Stimulated activated CD4-positive, alpha-beta T cell treated with anti-CD3 and anti-CD28 coated beads, Interleukin-4, amount 100 ng/mL, for 24 hours (primary cell): Measurements from ENCODE around the gene DGKB.
A peak's percentile ranks its signal among the peaks of the same experiment; 100 is the strongest.
"Not testable (repeated sequence)": the region's sequence is repeated elsewhere in the genome, so short reads cannot be mapped to it uniquely, and the experiment has no call there.

Experiments used
- DNase-seq: peaks from one replicate; pipeline ENCODE4 v3.0.0-alpha.2; 2020

DGKB gene

GRCh38 chr7:14552060-14552459, 350.5 kb downstream of the DGKB start:
- DNase-seq = no peak

- DNase-seq = no peak
Observed at GRCh38 chr7:14551310-14551709, 351.2 kb downstream of the DGKB start.

GRCh38 chr7:14542624-14543023, 359.9 kb downstream of the DGKB start:
- no peak for DNase-seq

- DNase-seq = no peak
Observed at GRCh38 chr7:14521183-14521582, 381.4 kb downstream of the DGKB start.

- no peak for DNase-seq
Observed at GRCh38 chr7:14510268-14510667, 392.3 kb downstream of the DGKB start.

- DNase-seq = no peak
Observed at GRCh38 chr7:14507617-14508016, 394.9 kb downstream of the DGKB start.

GRCh38 chr7:14505906-14506305, 396.6 kb downstream of the DGKB start:
- no peak for DNase-seq

- no peak for DNase-seq
Observed at GRCh38 chr7:14504134-14504533, 398.4 kb downstream of the DGKB start.

GRCh38 chr7:14503623-14504022, 398.9 kb downstream of the DGKB start:
- no peak for DNase-seq

- no peak for DNase-seq
Observed at GRCh38 chr7:14501436-14501835, 401.1 kb downstream of the DGKB start.

GRCh38 chr7:14497390-14497789, 405.2 kb downstream of the DGKB start:
- no peak for DNase-seq

GRCh38 chr7:14495633-14496032, 406.9 kb downstream of the DGKB start:
- no peak for DNase-seq

- DNase-seq = no peak
Observed at GRCh38 chr7:14487701-14488395, 414.7 kb downstream of the DGKB start.

- DNase-seq = no peak
Observed at GRCh38 chr7:14483663-14484062, 418.9 kb downstream of the DGKB start.

GRCh38 chr7:14480281-14480680, 422.3 kb downstream of the DGKB start:
- no peak for DNase-seq

GRCh38 chr7:14478834-14479510, 423.6 kb downstream of the DGKB start:
- no peak for DNase-seq

- DNase-seq = not testable (repeated sequence)
Observed at GRCh38 chr7:14461716-14462115, 440.8 kb downstream of the DGKB start.

- DNase-seq = not testable (repeated sequence)
Observed at GRCh38 chr7:14458846-14459245, 443.7 kb downstream of the DGKB start.

- peak; percentile 54 for DNase-seq
Observed at GRCh38 chr7:14457568-14458453, 444.7 kb downstream of the DGKB start.

GRCh38 chr7:14449291-14449690, 453.3 kb downstream of the DGKB start:
- DNase-seq = no peak

- no peak for DNase-seq
Observed at GRCh38 chr7:14446829-14447228, 455.7 kb downstream of the DGKB start.

GRCh38 chr7:14446219-14446618, 456.3 kb downstream of the DGKB start:
- no peak for DNase-seq

GRCh38 chr7:14438366-14438765, 464.2 kb downstream of the DGKB start:
- no peak for DNase-seq

- no peak for DNase-seq
Observed at GRCh38 chr7:14436878-14437277, 465.7 kb downstream of the DGKB start.
